CD14-positive monocyte (primary cell): ENCODE data around the gene NPLOC4. TPM values are rescaled to one million over a fixed set of nuclear protein-coding genes. Genes with fewer than 3 reads are reported as not detected.

Experiments
- DNase-seq, 3 donors: peaks; one replicate each; pipeline ENCODE4 v3.0.0-alpha.2; 2011 to 2022
- H2AFZ ChIP-seq: 2 replicates; pipeline ENCODE4 v1.6.0; 2012; ENCODE audit warnings: mild to moderate bottlenecking, low read depth, low read length, inconsistent platforms; ENCODE audit not compliant: insufficient read depth, poor library complexity, severe bottlenecking
- H3K27ac ChIP-seq, 2 donors: 1 replicate in 1 of 2; 2 replicates in 1 of 2; pipeline ENCODE4 v1.5.1; 2012 to 2013; ENCODE audit warnings: low read length in 2 of 2, control low read depth in 1 of 2, inconsistent platforms in 1 of 2, low read depth in 1 of 2, mild to moderate bottlenecking in 1 of 2
- H3K27me3 ChIP-seq, 2 donors: one replicate each; pipeline versions ENCODE4 v1.6.0 to v1.6.1; 2011 to 2013; ENCODE audit warnings: low read length in 2 of 2; ENCODE audit not compliant: control insufficient read depth in 2 of 2, insufficient read depth in 2 of 2
- H3K36me3 ChIP-seq, 2 donors: replicated peaks in 1 of 2; 1 replicate in 1 of 2; 2 replicates in 1 of 2; pipeline versions ENCODE4 v1.5.1 to v1.6.1; 2012 to 2013; ENCODE audit warnings: low read length in 2 of 2, control low read depth in 1 of 2, inconsistent platforms in 1 of 2, mild to moderate bottlenecking in 1 of 2; ENCODE audit not compliant: insufficient read depth in 2 of 2, control insufficient read depth in 1 of 2
- H3K4me1 ChIP-seq, 2 donors: 1 replicate in 1 of 2; 2 replicates in 1 of 2; pipeline versions ENCODE4 v1.5.1 to v1.6.1; 2012 to 2013; ENCODE audit warnings: low read length in 2 of 2, control low read depth in 1 of 2, inconsistent platforms in 1 of 2, mild to moderate bottlenecking in 1 of 2, moderate library complexity in 1 of 2; ENCODE audit not compliant: insufficient read depth in 2 of 2, control insufficient read depth in 1 of 2
- H3K4me2 ChIP-seq: replicated peaks from 2 replicates; pipeline ENCODE3; 2012; ENCODE audit warnings: low read length, moderate library complexity, mild to moderate bottlenecking; ENCODE audit not compliant: poor library complexity, severe bottlenecking; ENCODE audit errors: extremely low read depth
- H3K4me3 ChIP-seq, 3 experiments: fragments of 200-600 bp in 1 of 3; sonication (generic) in 1 of 3; replicated peaks in 1 of 3; 1 replicate in 2 of 3; 2 replicates in 1 of 3; pipeline ENCODE4 v1.5.1; 2011 to 2013; ENCODE audit warnings: low read length in 3 of 3, mild to moderate bottlenecking in 3 of 3, control low read depth in 2 of 3, low read depth in 2 of 3, inconsistent platforms in 1 of 3, moderate library complexity in 1 of 3
- H3K79me2 ChIP-seq: 2 replicates; pipeline ENCODE4 v1.6.0; 2012; ENCODE audit warnings: mild to moderate bottlenecking, control low read depth, inconsistent platforms, low read length, moderate library complexity; ENCODE audit not compliant: insufficient read depth
- H3K9ac ChIP-seq: 2 replicates; pipeline ENCODE4 v1.6.0; 2017; ENCODE audit warnings: low read length, mild to moderate bottlenecking; ENCODE audit not compliant: insufficient read depth, poor library complexity, severe bottlenecking
- H3K9me3 ChIP-seq, 2 donors: replicated peaks in 1 of 2; 1 replicate in 1 of 2; 2 replicates in 1 of 2; pipeline versions ENCODE4 v1.5.1 to v1.6.1; 2012 to 2013; ENCODE audit warnings: low read length in 2 of 2, control low read depth in 1 of 2; ENCODE audit not compliant: control insufficient read depth in 1 of 2, insufficient read depth in 1 of 2
- H4K20me1 ChIP-seq: 2 replicates; pipeline ENCODE4 v1.6.0; 2012; ENCODE audit warnings: mild to moderate bottlenecking, low read length, control low read depth, moderate library complexity; ENCODE audit not compliant: insufficient read depth
- H3K27ac Mint-ChIP-seq, 7 donors: one replicate each; pipeline ENCODE4 v1.8.0; 2020; ENCODE audit warnings: mild to moderate bottlenecking in 7 of 7, mixed read lengths in 7 of 7, moderate library complexity in 6 of 7, inconsistent platforms in 2 of 7
- H3K27me3 Mint-ChIP-seq, 3 donors: one replicate each; pipeline ENCODE4 v1.8.0; 2021 to 2022; ENCODE audit warnings: low read depth in 3 of 3, mild to moderate bottlenecking in 3 of 3, mixed read lengths in 3 of 3, moderate library complexity in 3 of 3, inconsistent platforms in 1 of 3
- H3K36me3 Mint-ChIP-seq, 2 donors: one replicate each; pipeline ENCODE4 v1.8.0; 2020; ENCODE audit warnings: mixed read lengths in 2 of 2, inconsistent platforms in 1 of 2, mild to moderate bottlenecking in 1 of 2
- H3K4me1 Mint-ChIP-seq: one replicate; pipeline ENCODE4 v1.8.0; 2020; ENCODE audit warnings: mild to moderate bottlenecking, mixed read lengths
- H3K4me3 Mint-ChIP-seq, 2 donors: one replicate each; pipeline ENCODE4 v1.8.0; 2020; ENCODE audit warnings: mild to moderate bottlenecking in 2 of 2, mixed read lengths in 2 of 2, moderate library complexity in 1 of 2
- H3K9me3 Mint-ChIP-seq, 7 donors: one replicate each; pipeline ENCODE4 v1.8.0; 2020 to 2022; ENCODE audit warnings: mixed read lengths in 7 of 7, mild to moderate bottlenecking in 6 of 7, moderate library complexity in 6 of 7, inconsistent platforms in 2 of 7
- CTCF ChIP-seq: fragments of 200-600 bp; IDR thresholded peaks from one replicate; pipeline ENCODE4 v1.8.0; 2022; ENCODE audit warnings: antibody characterized with exemption, mild to moderate bottlenecking
- WGBS: methylation state at CpG from one replicate; pipeline ENCODE4 v1.1.5; 2013; ENCODE audit warnings: missing lambda C conversion rate; ENCODE audit not compliant: insufficient coverage; 5-methylcytosine and 5-hydroxymethylcytosine counted together
- intact Hi-C, 2 donors: fragments of 100-400 bp; cut with micrococcal nuclease; formaldehyde crosslinking; loops; one replicate each; pipeline versions ENCODE4 v1.15.0 to v1.15.1; 2023
- polyA plus RNA-seq, 3 donors: library from polyadenylated mRNA; depleted of rRNA in 1 of 3; unstranded in 2 of 3; stranded (reverse) in 1 of 3; fragments of 300-500 nt in 2 of 3; fragments of >200 nt in 1 of 3; fragmentation: Illumina TruSeq in 2 of 3; gene quantifications; 1 replicate in 2 of 3; 2 replicates in 1 of 3; pipeline ENCODE4 v1.2.3, GENCODE V29; 2012 to 2021

NPLOC4 gene
- polyA plus RNA-seq, 3 donors: 92.1 to 112 (median 106) TPM

DNA sequence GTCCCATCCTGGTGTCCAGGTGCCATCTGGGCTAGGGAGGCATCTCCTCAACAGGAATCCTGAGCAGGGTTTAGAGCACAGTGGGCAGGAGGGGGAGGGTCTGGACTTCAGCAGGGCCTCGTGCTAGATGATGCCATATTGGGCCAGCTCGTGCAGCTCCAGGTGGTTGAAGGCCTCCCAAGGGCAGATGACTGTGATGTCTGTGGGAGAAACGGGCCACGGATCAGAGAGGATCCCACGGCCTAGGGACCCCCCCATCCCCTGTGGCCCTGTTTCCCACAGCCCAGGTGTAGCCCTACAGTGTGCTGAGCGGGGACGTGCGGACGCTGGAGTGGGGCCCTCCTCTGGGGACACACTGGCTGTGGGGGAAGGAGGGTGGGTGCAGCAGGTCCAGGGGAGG is 14.0 kb upstream of the NPLOC4 start:
- no peak overlapping the region for H3K27ac Mint-ChIP-seq
- H3K4me1 Mint-ChIP-seq: peaks cover 12% of the 10 kb centered on the region
- H3K9me3 ChIP-seq: peaks cover 13 to 16% of the 10 kb centered on the region in 2 donors
- H3K27me3 Mint-ChIP-seq: peaks cover 36 to 54% (median 51%) of the 10 kb centered on the region in 3 donors
- TF ChIP-seq CTCF: no peak
- H3K9me3 Mint-ChIP-seq: peaks cover 10 to 26% (median 19%) of the 10 kb centered on the region in 7 donors
- H3K36me3 ChIP-seq: no peaks in the 10 kb centered on the region
- H3K4me3 Mint-ChIP-seq: no peak overlapping the region
- no peaks in the 10 kb centered on the region for H3K79me2 ChIP-seq
- H2AFZ ChIP-seq: no peak overlapping the region
- no peaks in the 10 kb centered on the region for H4K20me1 ChIP-seq
- no peak overlapping the region for H3K27ac ChIP-seq
- 93% methylated on average over 5 of the region's 9 CpGs for WGBS
- no peak overlapping the region for H3K9ac ChIP-seq
- peaks cover 11 to 30% of the 10 kb centered on the region in 2 donors for H3K27me3 ChIP-seq
- peaks cover 11 to 15% of the 10 kb centered on the region in 2 donors for H3K4me1 ChIP-seq
- peaks cover 2 to 6% of the 10 kb centered on the region in 2 donors for H3K36me3 Mint-ChIP-seq
- no peak overlapping the region for H3K4me3 ChIP-seq
- DNase-seq: no peak
- intact Hi-C loops: no loop called here
- H3K4me2 ChIP-seq: no peak overlapping the region

- no peaks in the 10 kb centered on the region for H4K20me1 ChIP-seq
- no peak for DNase-seq
- H3K27me3 ChIP-seq: peaks cover 11 to 30% of the 10 kb centered on the region in 2 donors
- Mint-ChIP-seq H3K36me3 (peaks cover 2 to 6% of the 10 kb centered on the region in 2 donors), H3K27me3 (peaks cover 30 to 45% (median 42%) of the 10 kb centered on the region in 3 donors), H3K27ac (no peak overlapping the region), H3K4me1 (peaks cover 7% of the 10 kb centered on the region), H3K4me3 (peak overlapping the region in 1 of 2 donors; percentile 71), H3K9me3 (peaks cover 10 to 26% (median 19%) of the 10 kb centered on the region in 7 donors)
- H3K36me3 ChIP-seq: no peaks in the 10 kb centered on the region
- 74% methylated on average over 12 of the region's 14 CpGs for WGBS
- TF ChIP-seq CTCF: no peak
- peaks cover 13 to 16% of the 10 kb centered on the region in 2 donors for H3K9me3 ChIP-seq
- H3K79me2 ChIP-seq: no peaks in the 10 kb centered on the region
- no peak overlapping the region for H3K9ac ChIP-seq
- intact Hi-C loops: no loop called here
- H3K4me1 ChIP-seq: peaks cover 11 to 12% of the 10 kb centered on the region in 2 donors
- no peak overlapping the region for H3K4me2 ChIP-seq
- no peak overlapping the region for H3K4me3 ChIP-seq
- H3K27ac ChIP-seq: no peak overlapping the region
- no peak overlapping the region for H2AFZ ChIP-seq
Observed at GRCh38 chr17:81648707-81649085, 11.8 kb upstream of the NPLOC4 start.
